ENCODE measurements around the gene PCDHA12.
"Not testable (repeated sequence)": the region's sequence is repeated elsewhere in the genome, so short reads cannot be mapped to it uniquely, and the experiment has no call there.

The PCDHA12 gene

DNA sequence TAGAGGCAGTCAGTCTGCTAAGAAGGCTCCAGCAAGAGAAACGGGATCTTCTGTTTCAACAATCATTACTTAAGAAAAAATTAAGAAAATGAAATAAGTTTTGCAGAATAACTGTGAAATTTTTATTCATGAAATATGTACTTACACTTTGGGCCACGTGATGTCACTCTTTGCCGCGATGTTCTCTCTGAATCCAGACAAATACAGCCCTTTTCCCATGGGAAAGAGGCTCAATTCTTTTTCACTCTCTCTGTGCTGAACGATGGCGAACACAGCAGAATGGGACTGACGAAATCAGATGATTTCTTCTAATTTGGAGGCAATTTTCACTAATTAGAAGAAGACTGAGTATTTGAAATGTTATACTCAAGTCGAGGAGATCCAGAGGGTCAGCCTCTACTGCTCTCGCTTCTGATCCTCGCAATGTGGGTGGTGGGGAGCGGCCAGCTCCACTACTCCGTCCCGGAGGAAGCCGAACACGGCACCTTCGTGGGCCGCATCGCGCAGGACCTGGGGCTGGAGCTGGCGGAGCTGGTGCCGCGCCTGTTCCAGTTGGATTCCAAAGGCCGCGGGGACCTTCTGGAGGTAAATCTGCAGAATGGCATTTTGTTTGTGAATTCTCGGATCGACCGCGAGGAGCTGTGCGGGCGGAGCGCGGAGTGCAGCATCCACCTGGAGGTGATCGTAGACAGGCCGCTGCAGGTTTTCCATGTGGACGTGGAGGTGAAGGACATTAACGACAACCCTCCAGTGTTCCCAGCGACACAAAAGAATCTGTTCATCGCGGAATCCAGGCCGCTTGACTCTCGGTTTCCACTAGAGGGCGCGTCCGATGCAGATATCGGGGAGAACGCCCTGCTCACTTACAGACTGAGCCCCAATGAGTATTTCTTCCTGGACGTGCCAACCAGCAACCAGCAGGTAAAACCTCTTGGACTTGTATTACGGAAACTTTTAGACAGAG is 26.7 kb upstream of the PCDHA12 start, which contains the start of gene PCDHA9:
PCDHA9 (plus strand) TSS at position 244 of the 964 bp plus-strand sequence; CDS start at position 358, 114 bp downstream.
- not testable (repeated sequence) for H3K4me1 ChIP-seq (ENCODE audit: control insufficient read depth, insufficient read depth, low read length); H3K9me3 ChIP-seq (ENCODE audit: control insufficient read depth, low read length); H3K9ac ChIP-seq (ENCODE audit: low read length); H3K36me3 ChIP-seq (ENCODE audit: control insufficient read depth, insufficient read depth, low read length); H3K27me3 ChIP-seq (ENCODE audit: control insufficient read depth, insufficient read depth, low read length); H3K4me3 ChIP-seq (ENCODE audit: low read length)

DNA sequence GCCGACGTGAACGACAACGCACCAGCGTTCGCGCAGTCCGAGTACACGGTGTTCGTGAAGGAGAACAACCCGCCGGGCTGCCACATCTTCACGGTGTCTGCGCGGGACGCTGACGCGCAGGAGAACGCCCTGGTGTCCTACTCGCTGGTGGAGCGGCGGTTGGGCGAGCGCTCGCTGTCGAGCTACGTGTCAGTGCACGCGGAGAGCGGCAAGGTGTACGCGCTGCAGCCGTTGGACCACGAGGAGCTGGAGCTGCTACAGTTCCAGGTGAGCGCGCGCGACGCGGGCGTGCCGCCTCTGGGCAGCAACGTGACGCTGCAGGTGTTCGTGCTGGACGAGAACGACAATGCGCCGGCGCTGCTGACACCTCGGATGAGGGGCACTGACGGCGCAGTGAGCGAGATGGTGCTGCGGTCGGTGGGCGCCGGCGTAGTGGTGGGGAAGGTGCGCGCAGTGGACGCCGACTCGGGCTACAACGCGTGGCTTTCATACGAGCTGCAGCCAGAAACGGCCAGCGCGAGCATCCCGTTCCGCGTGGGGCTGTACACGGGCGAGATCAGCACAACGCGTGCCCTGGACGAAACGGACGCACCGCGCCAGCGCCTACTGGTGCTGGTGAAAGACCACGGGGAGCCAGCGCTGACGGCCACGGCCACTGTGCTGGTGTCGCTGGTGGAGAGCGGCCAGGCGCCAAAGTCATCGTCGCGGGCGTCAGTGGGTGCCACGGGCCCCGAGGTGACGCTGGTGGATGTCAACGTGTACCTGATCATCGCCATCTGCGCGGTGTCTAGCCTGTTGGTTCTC is 25.1 kb upstream of the PCDHA12 start:
- H3K9me3 ChIP-seq (ENCODE audit: control insufficient read depth, low read length); H3K4me1 ChIP-seq (ENCODE audit: control insufficient read depth, insufficient read depth, low read length); H3K9ac ChIP-seq (ENCODE audit: low read length); H3K36me3 ChIP-seq (ENCODE audit: control insufficient read depth, insufficient read depth, low read length); H3K4me3 ChIP-seq (ENCODE audit: low read length); H3K27me3 ChIP-seq (ENCODE audit: control insufficient read depth, insufficient read depth, low read length): not testable (repeated sequence)

DNA sequence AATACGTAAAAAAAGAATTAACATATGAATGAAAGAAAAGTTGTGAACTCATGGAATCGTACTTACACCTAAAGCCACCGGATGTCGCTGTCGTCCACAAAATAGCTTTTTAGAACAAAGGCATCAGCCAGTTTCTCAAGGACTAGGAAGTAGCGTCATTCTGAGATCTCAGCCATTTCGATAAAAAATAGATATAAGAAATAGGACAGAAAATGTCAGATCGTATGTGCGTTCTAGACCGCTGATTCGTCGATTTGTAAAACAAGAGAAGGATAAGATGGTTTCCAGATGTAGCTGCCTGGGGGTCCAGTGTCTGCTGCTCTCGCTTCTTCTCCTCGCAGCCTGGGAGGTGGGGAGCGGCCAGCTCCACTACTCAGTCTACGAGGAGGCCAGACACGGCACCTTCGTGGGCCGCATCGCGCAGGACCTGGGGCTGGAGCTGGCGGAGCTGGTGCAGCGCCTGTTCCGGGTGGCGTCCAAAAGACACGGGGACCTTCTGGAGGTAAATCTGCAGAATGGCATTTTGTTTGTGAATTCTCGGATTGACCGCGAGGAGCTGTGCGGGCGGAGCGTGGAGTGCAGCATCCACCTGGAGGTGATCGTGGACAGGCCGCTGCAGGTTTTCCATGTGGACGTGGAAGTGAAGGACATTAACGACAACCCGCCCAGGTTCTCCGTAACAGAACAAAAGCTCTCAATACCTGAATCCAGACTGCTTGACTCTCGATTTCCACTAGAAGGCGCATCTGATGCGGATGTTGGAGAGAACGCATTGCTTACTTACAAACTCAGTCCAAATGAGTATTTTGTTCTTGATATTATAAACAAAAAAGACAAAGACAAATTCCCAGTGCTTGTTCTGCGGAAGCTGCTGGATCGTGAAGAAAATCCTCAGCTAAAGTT is 19.1 kb upstream of the PCDHA12 start, which contains the start of gene PCDHA10:
PCDHA10 (plus strand) TSS at position 126 of the 903 bp plus-strand sequence; CDS start at position 278, 152 bp downstream.
- Histone ChIP-seq H3K4me3 (ENCODE audit: low read length) (no peak within 1 kb of the TSS), H3K9me3 (ENCODE audit: control insufficient read depth, low read length) (no peaks in the 10 kb centered on the region), H3K27me3 (ENCODE audit: control insufficient read depth, insufficient read depth, low read length) (no peaks in the 10 kb centered on the region), H3K36me3 (ENCODE audit: control insufficient read depth, insufficient read depth, low read length) (no peaks in the 10 kb centered on the region), H3K9ac (ENCODE audit: low read length) (no peak within 1 kb of the TSS), H3K4me1 (ENCODE audit: control insufficient read depth, insufficient read depth, low read length) (no peaks in the 10 kb centered on the region)

DNA sequence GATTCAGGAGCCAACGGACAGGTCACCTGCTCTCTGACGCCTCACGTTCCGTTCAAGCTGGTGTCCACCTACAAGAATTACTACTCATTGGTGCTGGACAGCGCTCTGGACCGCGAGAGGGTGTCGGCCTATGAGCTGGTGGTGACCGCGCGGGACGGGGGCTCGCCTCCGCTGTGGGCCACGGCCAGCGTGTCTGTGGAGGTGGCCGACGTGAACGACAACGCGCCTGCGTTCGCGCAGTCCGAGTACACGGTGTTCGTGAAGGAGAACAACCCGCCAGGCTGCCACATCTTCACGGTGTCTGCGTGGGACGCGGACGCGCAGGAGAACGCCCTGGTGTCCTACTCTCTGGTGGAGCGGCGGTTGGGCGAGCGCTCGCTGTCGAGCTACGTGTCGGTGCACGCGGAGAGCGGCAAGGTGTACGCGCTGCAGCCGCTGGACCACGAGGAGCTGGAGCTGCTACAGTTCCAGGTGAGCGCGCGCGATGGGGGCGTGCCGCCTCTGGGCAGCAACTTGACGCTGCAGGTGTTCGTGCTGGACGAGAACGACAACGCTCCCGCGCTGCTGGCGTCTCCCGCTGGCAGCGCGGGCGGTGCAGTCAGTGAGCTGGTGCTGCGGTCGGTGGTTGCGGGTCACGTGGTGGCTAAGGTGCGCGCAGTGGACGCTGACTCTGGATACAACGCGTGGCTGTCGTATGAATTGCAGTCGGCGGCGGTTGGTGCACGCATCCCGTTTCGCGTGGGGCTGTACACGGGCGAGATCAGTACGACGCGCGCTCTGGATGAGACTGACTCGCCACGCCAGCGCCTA is 17.7 kb upstream of the PCDHA12 start:
- Histone ChIP-seq H3K9me3 (ENCODE audit: control insufficient read depth, low read length) (no peaks in the 10 kb centered on the region), H3K36me3 (ENCODE audit: control insufficient read depth, insufficient read depth, low read length) (no peaks in the 10 kb centered on the region), H3K9ac (ENCODE audit: low read length) (no peak overlapping the region), H3K27me3 (ENCODE audit: control insufficient read depth, insufficient read depth, low read length) (no peaks in the 10 kb centered on the region), H3K4me3 (ENCODE audit: low read length) (no peak overlapping the region), H3K4me1 (ENCODE audit: control insufficient read depth, insufficient read depth, low read length) (no peaks in the 10 kb centered on the region)

DNA sequence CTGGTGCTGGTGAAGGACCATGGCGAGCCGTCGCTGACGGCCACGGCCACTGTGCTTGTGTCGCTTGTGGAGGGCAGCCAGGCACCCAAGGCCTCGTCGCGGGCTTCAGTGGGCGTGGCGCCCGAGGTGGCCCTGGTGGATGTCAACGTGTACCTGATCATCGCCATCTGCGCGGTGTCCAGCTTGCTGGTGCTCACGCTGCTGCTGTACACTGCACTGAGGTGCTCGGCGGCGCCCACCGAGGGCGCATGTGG is 17.2 kb upstream of the PCDHA12 start:
- H3K4me3 ChIP-seq (ENCODE audit: low read length), result no peak overlapping the region
- no peaks in the 10 kb centered on the region for H3K9me3 ChIP-seq (ENCODE audit: control insufficient read depth, low read length)
- H3K4me1 ChIP-seq (ENCODE audit: control insufficient read depth, insufficient read depth, low read length), result no peaks in the 10 kb centered on the region
- H3K27me3 ChIP-seq (ENCODE audit: control insufficient read depth, insufficient read depth, low read length), result no peaks in the 10 kb centered on the region
- no peak overlapping the region for H3K9ac ChIP-seq (ENCODE audit: low read length)
- no peaks in the 10 kb centered on the region for H3K36me3 ChIP-seq (ENCODE audit: control insufficient read depth, insufficient read depth, low read length)

DNA sequence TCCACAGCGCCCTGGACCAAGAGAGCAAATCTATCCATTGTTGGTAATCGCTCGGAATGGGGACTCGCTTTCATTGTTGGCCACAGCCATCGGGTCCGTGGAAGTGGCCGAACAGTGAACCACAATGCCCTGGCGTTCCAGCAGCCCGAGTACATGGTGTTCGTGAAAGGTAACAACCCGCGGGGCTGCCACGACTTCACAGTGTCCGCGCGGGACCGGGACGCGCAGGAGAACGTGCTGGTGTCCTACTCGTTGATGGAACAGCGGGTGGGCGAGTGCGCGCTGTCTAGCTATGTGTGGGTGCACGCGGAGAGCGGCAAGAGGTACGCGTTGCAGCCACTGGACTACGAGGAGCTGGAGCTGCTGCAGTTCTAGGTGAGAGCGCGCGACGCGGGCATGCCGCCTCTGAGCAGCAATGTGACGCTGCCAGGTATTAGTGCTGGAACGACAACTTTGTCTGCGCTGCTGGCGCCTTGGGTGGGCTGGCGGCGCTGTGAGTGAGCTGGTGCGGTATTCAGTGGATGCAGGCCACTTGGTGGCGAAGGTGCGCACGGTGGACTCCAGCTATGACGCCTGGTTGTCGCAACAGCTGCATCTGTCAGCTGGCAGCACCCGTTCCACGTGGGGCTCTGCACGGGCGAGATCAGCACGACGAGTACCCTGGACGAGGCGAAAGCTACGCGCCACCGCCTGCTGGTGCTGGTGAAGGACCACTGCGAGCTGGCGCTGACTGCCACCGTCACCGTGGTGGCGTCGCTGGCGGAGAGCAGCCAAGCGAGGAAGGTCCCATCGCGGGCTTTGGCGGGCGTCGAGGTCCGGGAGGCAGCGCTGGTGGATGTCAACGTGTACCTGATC is 12.4 kb upstream of the PCDHA12 start:
- no peak overlapping the region for H3K4me3 ChIP-seq (ENCODE audit: low read length)
- H3K4me1 ChIP-seq (ENCODE audit: control insufficient read depth, insufficient read depth, low read length), result no peaks in the 10 kb centered on the region
- no peaks in the 10 kb centered on the region for H3K36me3 ChIP-seq (ENCODE audit: control insufficient read depth, insufficient read depth, low read length)
- H3K9ac ChIP-seq (ENCODE audit: low read length), result no peak overlapping the region
- H3K27me3 ChIP-seq (ENCODE audit: control insufficient read depth, insufficient read depth, low read length), result no peaks in the 10 kb centered on the region
- no peaks in the 10 kb centered on the region for H3K9me3 ChIP-seq (ENCODE audit: control insufficient read depth, low read length)

DNA sequence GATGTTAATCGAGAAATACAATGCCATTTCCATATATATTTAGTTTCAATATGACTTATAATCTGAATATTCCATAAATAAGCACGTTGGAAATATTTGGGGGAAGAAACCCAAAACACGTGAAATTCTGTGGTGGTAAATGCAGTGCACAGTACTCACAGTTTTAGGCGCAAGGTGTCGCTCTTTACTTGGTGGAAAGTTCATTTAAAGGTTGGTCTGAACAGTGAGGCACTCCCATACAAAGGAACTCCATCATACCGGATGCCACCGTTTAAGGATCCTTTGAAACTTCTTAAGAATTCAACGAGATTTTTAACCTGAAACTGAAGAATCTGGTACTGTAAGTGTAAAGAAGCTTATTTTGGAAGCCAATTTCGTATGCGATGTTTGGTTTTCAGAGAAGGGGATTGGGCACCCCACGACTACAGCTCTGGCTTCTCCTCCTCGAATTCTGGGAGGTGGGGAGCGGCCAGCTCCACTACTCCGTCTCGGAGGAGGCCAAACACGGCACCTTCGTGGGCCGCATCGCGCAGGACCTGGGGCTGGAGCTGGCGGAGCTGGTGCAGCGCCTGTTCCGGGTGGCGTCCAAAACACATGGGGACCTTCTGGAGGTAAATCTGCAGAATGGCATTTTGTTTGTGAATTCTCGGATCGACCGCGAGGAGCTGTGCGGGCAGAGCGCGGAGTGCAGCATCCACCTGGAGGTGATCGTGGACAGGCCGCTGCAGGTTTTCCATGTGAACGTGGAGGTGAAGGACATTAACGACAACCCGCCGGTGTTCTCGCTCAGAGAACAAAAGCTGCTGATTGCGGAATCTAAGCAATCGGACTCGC is 6.2 kb upstream of the PCDHA12 start, which contains the start of gene PCDHA11:
PCDHA11 (plus strand) TSS at position 237 of the 834 bp plus-strand sequence; CDS start at position 384, 147 bp downstream.
- no peak within 1 kb of the TSS for H3K4me3 ChIP-seq (ENCODE audit: low read length)
- H3K36me3 ChIP-seq (ENCODE audit: control insufficient read depth, insufficient read depth, low read length), result no peaks in the 10 kb centered on the region
- H3K4me1 ChIP-seq (ENCODE audit: control insufficient read depth, insufficient read depth, low read length), result no peaks in the 10 kb centered on the region
- no peaks in the 10 kb centered on the region for H3K27me3 ChIP-seq (ENCODE audit: control insufficient read depth, insufficient read depth, low read length)
- H3K9me3 ChIP-seq (ENCODE audit: control insufficient read depth, low read length), result no peaks in the 10 kb centered on the region
- H3K9ac ChIP-seq (ENCODE audit: low read length), result no peak within 1 kb of the TSS

DNA sequence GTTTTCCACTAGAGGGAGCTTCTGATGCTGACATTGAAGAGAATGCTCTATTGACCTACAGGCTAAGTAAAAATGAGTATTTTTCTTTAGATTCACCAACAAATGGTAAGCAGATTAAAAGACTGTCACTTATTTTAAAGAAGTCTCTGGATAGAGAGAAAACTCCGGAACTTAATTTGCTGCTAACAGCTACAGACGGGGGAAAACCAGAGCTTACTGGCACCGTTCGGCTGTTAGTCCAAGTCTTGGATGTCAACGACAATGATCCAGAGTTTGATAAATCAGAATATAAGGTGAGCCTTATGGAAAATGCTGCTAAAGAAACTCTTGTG is 5.6 kb upstream of the PCDHA12 start:
- Histone ChIP-seq H3K4me3 (ENCODE audit: low read length) (no peak overlapping the region), H3K36me3 (ENCODE audit: control insufficient read depth, insufficient read depth, low read length) (no peaks in the 10 kb centered on the region), H3K9me3 (ENCODE audit: control insufficient read depth, low read length) (no peaks in the 10 kb centered on the region), H3K27me3 (ENCODE audit: control insufficient read depth, insufficient read depth, low read length) (no peaks in the 10 kb centered on the region), H3K9ac (ENCODE audit: low read length) (no peak overlapping the region), H3K4me1 (ENCODE audit: control insufficient read depth, insufficient read depth, low read length) (no peaks in the 10 kb centered on the region)

DNA sequence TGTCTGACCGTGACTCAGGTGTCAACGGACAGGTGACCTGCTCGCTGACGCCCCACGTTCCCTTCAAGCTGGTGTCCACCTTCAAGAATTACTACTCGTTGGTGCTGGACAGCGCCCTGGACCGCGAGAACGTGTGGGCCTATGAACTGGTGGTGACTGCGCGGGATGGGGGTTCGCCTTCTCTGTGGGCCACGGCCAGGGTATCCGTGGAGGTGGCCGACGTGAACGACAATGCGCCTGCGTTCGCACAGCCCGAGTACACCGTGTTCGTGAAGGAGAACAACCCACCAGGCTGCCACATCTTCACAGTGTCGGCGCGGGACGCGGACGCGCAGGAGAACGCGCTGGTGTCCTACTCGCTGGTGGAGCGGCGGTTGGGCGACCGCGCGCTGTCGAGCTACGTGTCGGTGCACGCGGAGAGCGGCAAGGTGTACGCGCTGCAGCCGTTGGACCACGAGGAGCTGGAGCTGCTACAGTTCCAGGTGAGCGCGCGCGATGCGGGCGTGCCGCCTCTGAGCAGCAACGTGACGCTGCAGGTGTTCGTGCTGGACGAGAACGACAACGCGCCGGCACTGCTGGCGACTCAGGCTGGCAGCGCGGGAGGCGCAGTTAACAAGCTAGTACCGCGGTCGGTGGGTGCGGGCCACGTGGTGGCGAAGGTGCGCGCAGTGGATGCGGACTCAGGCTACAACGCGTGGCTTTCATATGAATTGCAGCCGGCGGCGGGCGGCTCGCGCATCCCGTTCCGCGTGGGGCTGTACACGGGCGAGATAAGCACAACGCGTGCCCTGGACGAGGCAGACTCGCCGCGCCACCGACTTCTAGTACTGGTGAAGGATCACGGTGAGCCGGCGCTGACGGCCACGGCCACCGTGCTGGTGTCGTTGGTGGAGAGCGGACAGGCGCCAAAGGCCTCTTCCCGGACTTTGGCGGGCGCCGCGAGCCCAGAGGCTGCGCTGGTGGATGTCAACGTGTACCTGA is 4.6 kb upstream of the PCDHA12 start:
- no peaks in the 10 kb centered on the region for H3K9me3 ChIP-seq (ENCODE audit: control insufficient read depth, low read length)
- H3K36me3 ChIP-seq (ENCODE audit: control insufficient read depth, insufficient read depth, low read length), result no peaks in the 10 kb centered on the region
- H3K9ac ChIP-seq (ENCODE audit: low read length), result no peak overlapping the region
- H3K27me3 ChIP-seq (ENCODE audit: control insufficient read depth, insufficient read depth, low read length), result peaks cover 4% of the 10 kb centered on the region
- H3K4me1 ChIP-seq (ENCODE audit: control insufficient read depth, insufficient read depth, low read length), result no peaks in the 10 kb centered on the region
- H3K4me3 ChIP-seq (ENCODE audit: low read length), result no peak overlapping the region

Measured in mucosa of stomach (tissue), 1 donor.